Endothelial cell of umbilical vein (primary cell): Measurements from ENCODE around the gene RAMP1. TPM values are rescaled to one million over a fixed set of nuclear protein-coding genes. Genes with fewer than 3 reads are reported as not detected.

ENCODE experiments used
- BruUV-seq: library from RNA; stranded (reverse); fragments of 400-500 nt; replicated peaks from 2 replicates; lab custom pipeline; 2021; lab: Mats Ljungman, UMichigan
- CTCF ChIA-PET: fragments of 300-600, 350-600 bp; sonication (Branson Sonifier 250); formaldehyde crosslinking; loops from one replicate; lab custom pipeline; 2021; ENCODE audit warnings: antibody characterized with exemption, inconsistent platforms; lab: Charles Lee
- POLR2A ChIA-PET: fragments of 300-600, 350-600 bp; sonication (Branson Sonifier 250); formaldehyde crosslinking; loops from one replicate; lab custom pipeline; 2021; ENCODE audit warnings: antibody characterized with exemption, inconsistent platforms; lab: Charles Lee
- DNase-seq: peaks from one replicate; pipeline ENCODE4 v3.0.0-alpha.2; 2011; ENCODE audit warnings: low read depth, low spot score
- FAIRE-seq: peaks from 2 replicates; lab custom pipeline; 2011; peaks lifted over from hg19 to GRCh38; lab: Jason Lieb, UNC
- H2AFZ ChIP-seq: 2 replicates; pipeline ENCODE4 v1.6.0; 2012; ENCODE audit warnings: low read depth, low read length, control low read depth, inconsistent platforms
- H3K27ac ChIP-seq: 2 replicates; pipeline ENCODE4 v1.5.1; 2011; ENCODE audit warnings: low read depth, mild to moderate bottlenecking, control low read depth, low read length, moderate library complexity; ENCODE audit not compliant: insufficient read depth
- H3K27me3 ChIP-seq, 2 experiments: 2 replicates each; pipeline versions ENCODE4 v1.6.0 to v1.6.1; 2011; ENCODE audit warnings: low read length in 2 of 2, mixed read lengths in 1 of 2; ENCODE audit not compliant: control insufficient read depth in 2 of 2, insufficient read depth in 2 of 2
- H3K36me3 ChIP-seq, 2 experiments: 2 replicates in 1 of 2; 3 replicates in 1 of 2; pipeline ENCODE4 v1.5.1; 2011; ENCODE audit warnings: low read length in 2 of 2, mild to moderate bottlenecking in 1 of 2, moderate library complexity in 1 of 2; ENCODE audit not compliant: control insufficient read depth in 2 of 2, insufficient read depth in 2 of 2; ENCODE audit errors: extremely low read depth in 1 of 2
- H3K4me1 ChIP-seq: 3 replicates; pipeline ENCODE4 v1.5.1; 2011; ENCODE audit warnings: mild to moderate bottlenecking, low read length; ENCODE audit not compliant: control insufficient read depth, insufficient read depth; ENCODE audit errors: extremely low read depth
- H3K4me2 ChIP-seq: 2 replicates; pipeline ENCODE4 v1.6.1; 2011; ENCODE audit warnings: low read length, control low read depth, mixed read lengths; ENCODE audit not compliant: insufficient read depth
- H3K4me3 ChIP-seq, 3 experiments: fragments of 200-600 bp in 1 of 3; sonication (generic), shearing (Covaris generic) in 1 of 3; replicated peaks in 1 of 3; 2 replicates each; pipeline ENCODE4 v1.5.1; 2011 to 2016; ENCODE audit warnings: control low read depth in 3 of 3, low read length in 3 of 3, mild to moderate bottlenecking in 2 of 3, inconsistent platforms in 1 of 3, low read depth in 1 of 3, moderate library complexity in 1 of 3; ENCODE audit not compliant: insufficient read depth in 1 of 3
- H3K79me2 ChIP-seq: 2 replicates; pipeline ENCODE4 v1.6.0; 2012; ENCODE audit warnings: low read length, inconsistent platforms; ENCODE audit not compliant: control insufficient read depth, insufficient read depth
- H3K9ac ChIP-seq: replicated peaks from 2 replicates; pipeline ENCODE3; 2011; ENCODE audit warnings: low read length, control low read depth; ENCODE audit not compliant: insufficient read depth; ENCODE audit errors: extremely low read depth
- H3K9me1 ChIP-seq: replicated peaks from 3 replicates; pipeline ENCODE4 v1.6.0; 2011; ENCODE audit warnings: mild to moderate bottlenecking, low read length; ENCODE audit not compliant: control insufficient read depth, insufficient read depth; ENCODE audit errors: extremely low read depth
- H3K9me3 ChIP-seq: replicated peaks from 2 replicates; pipeline ENCODE4 v1.5.1; 2012; ENCODE audit warnings: low read length, inconsistent platforms; ENCODE audit not compliant: control insufficient read depth, insufficient read depth
- H4K20me1 ChIP-seq: replicated peaks from 2 replicates; pipeline ENCODE3; 2011; ENCODE audit warnings: mild to moderate bottlenecking, low read length; ENCODE audit not compliant: control insufficient read depth, insufficient read depth; ENCODE audit errors: extremely low read depth
- FOS ChIP-seq: IDR thresholded peaks from 2 replicates; pipeline ENCODE4 v1.6.1; 2011; ENCODE audit warnings: mild to moderate bottlenecking, low read length, moderate library complexity, borderline replicate concordance; ENCODE audit not compliant: insufficient read depth
- GATA2 ChIP-seq: IDR thresholded peaks from 2 replicates; pipeline ENCODE4 v1.7.0; 2011; ENCODE audit warnings: low read depth, mild to moderate bottlenecking, moderate library complexity, mixed read lengths, low read length; ENCODE audit not compliant: insufficient read length, insufficient read depth
- JUN ChIP-seq: IDR thresholded peaks from 2 replicates; pipeline ENCODE4 v1.6.1; 2011; ENCODE audit warnings: borderline replicate concordance, low read depth; ENCODE audit not compliant: insufficient read length, insufficient read depth
- MYC ChIP-seq: IDR thresholded peaks from one replicate; pipeline ENCODE4 v1.6.1; 2011; ENCODE audit warnings: mild to moderate bottlenecking, low read depth, low read length
- POLR2AphosphoS5 ChIP-seq: IDR thresholded peaks from 2 replicates; pipeline ENCODE4 v1.6.1; 2012; ENCODE audit warnings: low read depth, mild to moderate bottlenecking, control low read depth, low read length, moderate library complexity; ENCODE audit not compliant: insufficient read depth
- dilution Hi-C: fragments of 300-500 bp; cut with MboI; formaldehyde crosslinking; loops from one replicate; pipeline ENCODE4 v1.15.0; 2019; ENCODE audit warnings: low sequenced_read_pairs; ENCODE audit not compliant: extremely low pct_ligation_motif_present
- intact Hi-C: fragments of 100-400 bp; cut with micrococcal nuclease; formaldehyde crosslinking; loops from one replicate; pipeline ENCODE4 v1.10.0; 2022
- polyA plus RNA-seq, 4 experiments: library from polyadenylated mRNA; depleted of rRNA in 3 of 4; stranded (reverse) in 3 of 4; unstranded in 1 of 4; fragments of >200 nt; gene quantifications; 2 replicates each; pipeline versions ENCODE4 v1.2.1 to v1.2.3, GENCODE V29; 2011 to 2012; ENCODE audit warnings: missing spikeins in 1 of 4
- total RNA-seq: library from RNA; stranded (reverse); gene quantifications from 2 replicates; pipeline ENCODE4 v1.2.3, GENCODE V29; 2021

Gene RAMP1
- total and polyA plus RNA-seq, 2 donors (not counting 3 experiments of a cell fraction or from before 2014, with no cell fraction given): 0.18 TPM; not detected in 1

- no peak for TF ChIP-seq MYC
- TF ChIP-seq POLR2AphosphoS5: no peak
- TF ChIP-seq GATA2: no peak
- TF ChIP-seq FOS: no peak
- intact Hi-C loops (no loop called here), dilution Hi-C loops (no loop called here)
- H3K4me1 ChIP-seq: no peaks in the 10 kb centered on the region
- POLR2A ChIA-PET: no interaction called here
- no peak overlapping the region for H3K4me3 ChIP-seq
- H3K9me1 ChIP-seq: no peaks in the 10 kb centered on the region
- BruUV-seq: no TSS peak
- CTCF ChIA-PET: no interaction called here
- no peaks in the 10 kb centered on the region for H4K20me1 ChIP-seq
- H2AFZ ChIP-seq: no peak overlapping the region
- H3K27me3 ChIP-seq: peaks cover 0 to 7% of the 10 kb centered on the region in 2 experiments
- no peaks in the 10 kb centered on the region for H3K9me3 ChIP-seq
- DNase-seq (no peak), FAIRE-seq (no peak)
- H3K79me2 ChIP-seq: no peaks in the 10 kb centered on the region
- H3K4me2 ChIP-seq: no peak overlapping the region
- no peaks in the 10 kb centered on the region for H3K36me3 ChIP-seq
- H3K9ac ChIP-seq: no peak overlapping the region
- no peak overlapping the region for H3K27ac ChIP-seq
Measured at GRCh38 chr2:237934186-237934585, 74.8 kb downstream of the RAMP1 start.

GRCh38 chr2:237935740-237936452 is 76.5 kb downstream of the RAMP1 start:
- no peak overlapping the region for H3K4me2 ChIP-seq
- intact Hi-C loops (no loop called here), dilution Hi-C loops (no loop called here)
- H3K36me3 ChIP-seq: no peaks in the 10 kb centered on the region
- no peak overlapping the region for H3K4me3 ChIP-seq
- no peaks in the 10 kb centered on the region for H3K9me1 ChIP-seq
- H3K4me1 ChIP-seq: no peaks in the 10 kb centered on the region
- H3K27ac ChIP-seq: no peak overlapping the region
- POLR2A ChIA-PET: no interaction called here
- DNase-seq (no peak), FAIRE-seq (no peak)
- H2AFZ ChIP-seq: no peak overlapping the region
- no TSS peak for BruUV-seq
- peaks cover 7% of the 10 kb centered on the region in 2 experiments for H3K27me3 ChIP-seq
- TF ChIP-seq JUN: no peak
- H4K20me1 ChIP-seq: no peaks in the 10 kb centered on the region
- H3K9ac ChIP-seq: no peak overlapping the region
- no peaks in the 10 kb centered on the region for H3K79me2 ChIP-seq
- no peaks in the 10 kb centered on the region for H3K9me3 ChIP-seq
- CTCF ChIA-PET: no interaction called here
